Ectodermal cell (in vitro differentiated cells): Measurements from ENCODE around the gene P3H1.

Experiments used
- H3K27ac ChIP-seq: 2 replicates; pipeline ENCODE4 v1.7.0; 2013; ENCODE audit warnings: mild to moderate bottlenecking, low read depth, low read length; ENCODE audit not compliant: insufficient read depth, poor library complexity, severe bottlenecking
- H3K27me3 ChIP-seq: 2 replicates; pipeline ENCODE4 v1.7.0; 2013; ENCODE audit warnings: mild to moderate bottlenecking, low read length; ENCODE audit not compliant: insufficient read depth, control insufficient read depth, poor library complexity, severe bottlenecking
- H3K36me3 ChIP-seq: one replicate; pipeline ENCODE4 v1.7.0; 2013; ENCODE audit warnings: low read length; ENCODE audit not compliant: control insufficient read depth, insufficient read depth
- H3K4me1 ChIP-seq: one replicate; pipeline ENCODE4 v1.7.0; 2013; ENCODE audit warnings: low read length; ENCODE audit not compliant: control insufficient read depth, insufficient read depth
- H3K4me3 ChIP-seq: 2 replicates; pipeline ENCODE4 v1.7.0; 2013; ENCODE audit warnings: low read depth, low read length, control low read depth; ENCODE audit not compliant: insufficient read depth
- H3K9me3 ChIP-seq: 2 replicates; pipeline ENCODE4 v1.7.0; 2013; ENCODE audit warnings: mild to moderate bottlenecking, low read length, moderate library complexity; ENCODE audit not compliant: control insufficient read depth
- WGBS, 2 experiments: methylation state at CpG; one replicate each; pipeline ENCODE4 v1.1.7; 2013; ENCODE audit warnings: missing lambda C conversion rate in 2 of 2; 5-methylcytosine and 5-hydroxymethylcytosine counted together

The P3H1 gene

DNA sequence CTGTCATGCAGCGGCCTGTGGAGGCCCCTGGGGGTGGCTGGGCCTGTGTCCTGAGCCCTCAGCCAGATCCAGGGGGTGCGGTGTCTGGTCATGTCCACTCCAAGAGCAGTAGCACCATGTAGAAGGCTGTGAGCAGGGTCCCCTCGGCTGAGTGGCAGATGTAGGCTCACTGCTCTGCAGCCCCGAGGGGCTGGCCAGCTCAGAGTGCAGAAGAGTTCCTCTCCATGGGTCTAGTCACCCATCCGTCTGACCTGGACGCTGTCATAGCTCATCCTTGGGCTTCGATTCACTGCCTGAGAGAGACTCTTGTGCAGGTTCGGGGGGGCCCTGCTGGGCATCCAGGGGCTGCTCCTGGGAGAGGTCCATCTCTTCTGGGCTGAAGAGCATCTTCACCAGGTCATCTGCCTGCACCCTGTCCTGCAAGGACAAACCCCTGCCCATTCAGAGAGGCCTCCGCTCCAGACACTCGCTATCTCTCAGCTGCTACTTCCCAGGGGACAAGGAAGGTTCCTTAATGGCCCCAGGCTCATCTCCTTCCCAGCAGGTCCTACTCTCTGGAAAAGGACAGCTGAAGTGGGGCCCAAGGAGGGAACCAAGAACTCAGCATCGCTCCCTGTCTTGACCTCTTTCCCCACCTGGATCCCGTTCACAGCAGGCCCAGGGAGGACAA lies 20.3 kb downstream of the P3H1 start:
- peaks cover 25% of the 10 kb centered on the region for H3K36me3 ChIP-seq
- no peaks in the 10 kb centered on the region for H3K9me3 ChIP-seq
- H3K4me3 ChIP-seq = no peak overlapping the region
- no peaks in the 10 kb centered on the region for H3K27me3 ChIP-seq
- no peak overlapping the region for H3K27ac ChIP-seq
- H3K4me1 ChIP-seq = peaks cover 5% of the 10 kb centered on the region
- 95% methylated on average over 12 of the region's 12 CpGs for WGBS, 2 experiments

- H3K4me3 ChIP-seq = no peak overlapping the region
- WGBS, 2 experiments = 96% methylated on average over 8 of the region's 8 CpGs
- peaks cover 24% of the 10 kb centered on the region for H3K36me3 ChIP-seq
- H3K4me1 ChIP-seq = peaks cover 12% of the 10 kb centered on the region
- H3K27me3 ChIP-seq = no peaks in the 10 kb centered on the region
- no peaks in the 10 kb centered on the region for H3K9me3 ChIP-seq
- no peak overlapping the region for H3K27ac ChIP-seq
Measured at GRCh38 chr1:42745851-42746250, 21.0 kb downstream of the P3H1 start.

GRCh38 chr1:42744148-42744413 lies 22.7 kb downstream of the P3H1 start:
- no peak overlapping the region for H3K4me3 ChIP-seq
- H3K27ac ChIP-seq = no peak overlapping the region
- no peaks in the 10 kb centered on the region for H3K9me3 ChIP-seq
- 96 to 97% methylated on average over 9 of the region's 9 CpGs for WGBS, 2 experiments
- no peaks in the 10 kb centered on the region for H3K27me3 ChIP-seq
- peaks cover 14% of the 10 kb centered on the region for H3K36me3 ChIP-seq
- peaks cover 28% of the 10 kb centered on the region for H3K4me1 ChIP-seq

GRCh38 chr1:42743317-42744147 lies 23.3 kb downstream of the P3H1 start:
- H3K9me3 ChIP-seq = no peaks in the 10 kb centered on the region
- 83 to 84% methylated on average over 21 of the region's 21 CpGs for WGBS, 2 experiments
- no peaks in the 10 kb centered on the region for H3K27me3 ChIP-seq
- H3K36me3 ChIP-seq = peaks cover 14% of the 10 kb centered on the region
- no peak overlapping the region for H3K27ac ChIP-seq
- H3K4me1 ChIP-seq = peaks cover 33% of the 10 kb centered on the region
- H3K4me3 ChIP-seq = no peak overlapping the region

DNA sequence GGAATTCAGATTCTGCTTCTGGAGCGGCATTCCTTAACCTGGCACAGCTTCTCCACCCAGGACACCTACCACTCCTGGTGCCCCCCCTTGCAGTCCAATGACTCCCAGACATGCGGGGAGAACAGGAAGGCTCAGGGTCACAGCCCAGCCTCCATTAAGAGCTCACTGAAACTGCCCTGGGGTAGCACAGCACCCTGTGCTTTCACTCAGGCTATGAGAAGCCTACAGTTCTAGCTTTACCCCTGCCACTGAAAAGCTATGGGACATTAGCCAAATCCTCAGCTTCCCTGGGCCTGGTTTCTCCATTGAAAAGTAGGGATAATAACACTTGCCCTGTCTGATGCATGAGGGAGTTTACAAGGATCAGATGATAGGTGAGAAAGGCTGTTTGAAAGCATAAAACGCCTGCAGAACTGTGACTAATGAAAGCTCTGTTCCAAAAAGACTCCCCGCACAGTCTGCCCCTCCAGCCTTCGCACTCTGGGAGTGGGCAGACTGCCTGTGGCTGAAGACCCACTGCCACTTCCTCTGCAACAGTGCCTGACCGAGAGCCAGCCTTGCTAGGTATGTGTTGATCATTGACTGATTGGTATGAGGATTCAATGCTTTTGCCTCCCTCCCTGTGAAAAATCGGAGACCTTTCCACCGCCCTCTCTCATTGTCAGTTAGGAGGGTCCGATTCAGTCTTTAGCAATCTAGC lies 24.1 kb downstream of the P3H1 start:
- no peak overlapping the region for H3K27ac ChIP-seq
- WGBS, 2 experiments = 91% methylated on average over 9 of the region's 9 CpGs
- no peak overlapping the region for H3K4me3 ChIP-seq
- H3K9me3 ChIP-seq = no peaks in the 10 kb centered on the region
- H3K4me1 ChIP-seq = peaks cover 33% of the 10 kb centered on the region
- H3K36me3 ChIP-seq = peaks cover 14% of the 10 kb centered on the region
- H3K27me3 ChIP-seq = no peaks in the 10 kb centered on the region

DNA sequence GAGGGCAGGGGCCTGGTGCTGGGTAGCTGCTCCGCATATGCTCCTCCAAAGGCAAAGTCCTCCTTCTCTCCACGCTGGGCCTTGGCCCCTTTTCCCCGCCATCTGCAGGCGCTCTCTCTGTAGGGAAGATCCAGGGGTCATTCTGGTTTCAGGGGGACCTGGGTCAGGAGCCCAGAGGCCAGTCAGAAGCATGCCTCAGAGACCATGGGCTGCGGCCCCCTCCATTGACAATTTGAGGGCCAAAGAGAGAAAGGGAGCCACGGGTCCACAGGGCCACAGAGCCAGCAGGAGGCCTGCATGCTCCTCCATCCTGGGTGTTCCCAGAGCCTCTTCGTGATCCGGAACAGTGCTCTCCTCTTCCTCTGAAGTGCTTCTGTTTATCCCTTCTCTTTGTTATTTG lies 24.7 kb downstream of the P3H1 start:
- H3K4me1 ChIP-seq = peaks cover 33% of the 10 kb centered on the region
- peaks cover 14% of the 10 kb centered on the region for H3K36me3 ChIP-seq
- no peak overlapping the region for H3K27ac ChIP-seq
- H3K9me3 ChIP-seq = no peaks in the 10 kb centered on the region
- 92 to 95% methylated on average over 8 of the region's 8 CpGs for WGBS, 2 experiments
- H3K27me3 ChIP-seq = no peaks in the 10 kb centered on the region
- no peak overlapping the region for H3K4me3 ChIP-seq

GRCh38 chr1:42741706-42742105 lies 25.1 kb downstream of the P3H1 start:
- Histone ChIP-seq H3K27me3 (no peaks in the 10 kb centered on the region), H3K27ac (no peak overlapping the region), H3K4me3 (no peak overlapping the region), H3K36me3 (peaks cover 12% of the 10 kb centered on the region), H3K4me1 (peaks cover 33% of the 10 kb centered on the region), H3K9me3 (no peaks in the 10 kb centered on the region)
- WGBS, 2 experiments = 87 to 89% methylated on average over 4 of the region's 4 CpGs

GRCh38 chr1:42740851-42741580 lies 25.8 kb downstream of the P3H1 start:
- Histone ChIP-seq H3K27ac (peak overlapping the region; percentile 83), H3K9me3 (no peaks in the 10 kb centered on the region), H3K4me1 (peaks cover 33% of the 10 kb centered on the region), H3K27me3 (no peaks in the 10 kb centered on the region), H3K4me3 (no peak overlapping the region), H3K36me3 (peaks cover 5% of the 10 kb centered on the region)
- 49 to 55% methylated on average over 16 to 19 of the region's 19 CpGs for WGBS, 2 experiments

GRCh38 chr1:42739753-42740700 lies 26.8 kb downstream of the P3H1 start, which contains the start of gene CLDN19:
Gene CLDN19 (minus strand): TSS chr1:42740236. CDS start chr1:42740063, 173 bp downstream.
- Histone ChIP-seq H3K4me1 (peaks cover 33% of the 10 kb centered on the region), H3K36me3 (no peaks in the 10 kb centered on the region), H3K9me3 (no peaks in the 10 kb centered on the region), H3K27ac (peak within 1 kb of the TSS; percentile 83), H3K4me3 (peak within 1 kb of the TSS; percentile 25), H3K27me3 (no peaks in the 10 kb centered on the region)
- 35 to 36% methylated on average over 27 of the region's 27 CpGs for WGBS, 2 experiments
